Embryonic facial prominence (tissue), 1 donor: ENCODE measurements around the gene TAOK1.
"Not testable (repeated sequence)": the region's sequence is repeated elsewhere in the genome, so short reads cannot be mapped to it uniquely, and the experiment has no call there.

Source experiments
- DNase-seq: peaks from one replicate; pipeline ENCODE4 v3.0.0-alpha.2; 2016; ENCODE audit errors: extremely low spot score

TAOK1 gene

DNA sequence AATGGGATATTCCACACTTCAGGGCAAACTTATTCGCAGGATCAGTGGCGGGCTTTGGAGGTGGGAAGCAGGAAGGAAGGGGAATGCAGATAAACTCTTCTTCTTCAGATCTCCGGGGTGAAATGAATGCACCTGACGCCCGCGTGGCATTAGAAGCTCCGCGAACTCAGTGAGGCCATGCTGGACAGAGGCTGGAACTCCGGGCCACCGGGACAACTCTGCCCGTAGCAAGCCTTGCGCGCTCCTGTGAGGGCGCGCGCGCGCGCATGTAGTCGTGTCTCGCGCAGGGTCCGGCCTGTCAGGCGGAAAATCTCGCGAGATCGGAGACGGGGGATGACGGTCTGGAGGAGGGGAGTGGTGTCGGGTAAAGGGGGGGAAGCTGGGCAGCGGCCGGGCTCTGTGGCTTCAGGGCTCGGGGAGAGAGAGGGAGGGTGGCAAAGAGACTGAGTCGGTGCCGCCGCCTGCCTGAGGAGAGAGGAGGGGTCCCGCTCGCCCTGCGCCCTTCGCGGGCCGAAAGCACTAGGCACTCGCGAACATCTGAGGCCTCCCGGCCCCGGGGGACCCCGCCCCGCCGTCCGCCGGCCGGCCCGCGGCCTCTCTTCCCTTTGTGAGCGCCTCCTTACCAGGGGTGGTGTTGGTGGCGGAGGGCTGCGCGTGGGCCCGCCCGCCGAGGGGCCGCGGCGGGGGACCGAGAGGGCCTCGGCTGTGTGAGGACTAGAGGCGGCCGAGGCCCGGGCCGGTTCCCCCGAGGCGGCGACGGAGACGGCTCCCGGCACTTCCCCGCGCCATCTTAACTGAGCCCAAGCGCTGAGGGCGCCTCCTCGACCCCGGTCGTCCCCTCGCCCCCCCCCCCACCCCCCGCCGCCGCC, at the start of gene TAOK1:
Gene TAOK1 (plus strand): TSS at position 382 of the 869 bp plus-strand sequence. CDS start 61,186 bp downstream, outside the sequence.
- peak; percentile 96 for DNase-seq

DNA sequence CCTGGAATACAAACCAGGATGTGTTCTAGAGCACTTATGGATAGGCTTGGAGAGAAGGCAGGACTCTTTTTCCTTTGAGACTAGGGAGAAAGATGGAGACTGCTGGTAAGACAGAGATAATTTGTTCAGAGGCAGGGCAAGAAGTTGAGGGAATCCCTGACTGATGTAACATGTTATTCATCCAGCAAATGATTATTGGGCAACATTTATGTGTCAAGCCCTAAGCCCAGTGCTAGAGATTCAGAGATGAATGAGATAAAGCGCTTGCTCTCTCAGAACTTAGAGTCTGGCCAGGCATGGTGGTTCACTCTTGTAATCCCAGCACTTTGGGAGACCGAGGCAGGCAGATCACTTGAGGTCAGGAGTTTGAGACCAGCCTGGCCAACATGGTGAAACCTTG, 48.4 kb upstream of the TAOK1 start:
- no peak for DNase-seq

DNA sequence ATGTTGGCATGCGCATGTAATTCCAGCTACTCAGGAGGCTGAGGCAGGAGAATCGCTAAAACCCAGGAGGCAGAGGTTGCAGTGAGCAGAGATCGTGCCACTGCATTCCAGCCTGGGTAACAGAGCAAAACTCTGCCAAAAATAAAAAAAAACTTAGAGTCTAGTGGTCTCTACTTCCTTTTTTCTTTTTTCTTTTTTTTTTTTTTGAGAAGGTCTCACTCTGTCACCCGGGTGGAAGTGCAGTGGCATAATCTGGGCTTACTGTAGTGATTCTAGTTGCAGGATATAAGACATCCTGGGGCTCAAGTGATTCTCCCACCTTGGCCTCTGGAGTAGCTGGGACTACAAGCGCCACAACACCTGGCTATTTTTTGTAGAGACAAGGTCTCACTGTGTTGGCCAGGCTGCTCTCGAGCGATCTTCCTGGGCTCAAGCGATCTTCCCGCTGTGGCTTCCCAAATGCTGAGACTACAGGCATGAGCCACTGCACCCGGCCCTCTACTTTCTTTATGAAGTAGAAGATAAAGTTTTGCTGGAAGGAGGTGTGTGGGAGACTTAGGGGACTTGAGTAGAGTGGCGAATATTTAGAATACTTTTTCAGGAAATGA, 47.9 kb upstream of the TAOK1 start:
- no peak for DNase-seq

DNA sequence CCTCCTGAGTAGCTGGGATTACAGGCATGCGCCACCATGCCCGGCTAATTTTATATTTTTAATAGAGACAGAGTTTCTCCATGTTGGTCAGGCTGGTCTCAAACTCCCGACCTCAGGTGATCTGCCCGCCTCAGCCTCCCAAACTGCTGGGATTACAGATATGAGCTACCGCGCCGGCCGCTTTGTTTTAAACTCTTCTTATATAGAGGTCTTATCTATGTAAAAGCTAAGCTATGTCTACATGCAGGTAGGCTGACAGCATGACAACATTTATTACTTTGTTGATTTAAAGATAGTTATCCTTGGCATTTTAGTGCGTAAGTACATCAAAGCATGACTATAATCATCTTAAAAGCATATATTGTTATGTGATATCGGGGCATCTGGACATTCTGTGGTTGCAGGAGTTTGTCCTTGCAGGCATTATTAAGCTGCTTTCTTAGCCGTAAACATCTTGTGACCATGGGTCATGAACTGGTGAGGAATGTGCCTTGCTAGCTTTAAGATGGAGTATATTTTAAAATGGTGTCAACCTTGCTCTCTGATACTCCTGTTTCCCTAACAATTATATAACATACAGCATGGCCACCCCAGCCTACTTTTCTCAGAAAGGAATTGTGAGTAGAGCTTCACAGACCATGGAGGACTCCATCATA, 45.8 kb upstream of the TAOK1 start:
- DNase-seq, result no peak

DNA sequence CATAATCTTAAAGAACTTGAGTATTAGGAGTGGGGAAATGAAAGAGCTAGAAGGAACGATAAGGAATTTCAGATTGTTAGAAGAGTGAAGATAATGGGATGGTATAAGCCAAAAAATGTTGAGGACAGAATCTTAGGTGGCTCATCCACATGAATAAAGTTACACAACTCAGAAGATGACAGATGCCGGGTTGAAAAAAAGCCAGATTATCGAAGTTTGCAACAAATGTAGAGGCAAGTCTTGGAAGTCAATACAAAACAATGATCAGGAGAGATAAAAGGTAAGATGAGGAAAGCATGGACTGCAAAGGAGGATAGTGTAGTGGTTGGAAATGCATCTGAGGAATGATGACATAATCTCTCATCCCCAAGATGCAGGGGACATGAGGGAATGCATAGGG, 45.1 kb upstream of the TAOK1 start:
- DNase-seq, result no peak

DNA sequence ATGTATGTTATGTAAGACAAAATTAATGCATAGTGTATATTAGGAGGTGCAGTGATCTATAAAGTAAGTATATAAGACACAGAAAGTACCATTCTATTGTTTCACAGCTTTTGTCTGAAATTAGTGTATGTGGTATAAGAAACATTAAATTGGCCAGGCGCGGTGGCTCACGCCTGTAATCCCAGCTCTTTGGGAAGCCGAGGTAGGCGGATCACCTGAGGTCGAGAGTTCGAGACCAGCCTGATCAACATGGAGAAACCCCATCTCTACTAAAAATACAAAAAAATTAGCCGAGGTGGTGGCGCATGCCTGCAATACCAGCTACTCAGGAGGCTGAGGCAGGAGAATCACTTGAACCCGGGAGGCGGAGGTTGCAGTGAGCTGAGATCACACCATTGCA, 44.7 kb upstream of the TAOK1 start:
- DNase-seq, result not testable (repeated sequence)

DNA sequence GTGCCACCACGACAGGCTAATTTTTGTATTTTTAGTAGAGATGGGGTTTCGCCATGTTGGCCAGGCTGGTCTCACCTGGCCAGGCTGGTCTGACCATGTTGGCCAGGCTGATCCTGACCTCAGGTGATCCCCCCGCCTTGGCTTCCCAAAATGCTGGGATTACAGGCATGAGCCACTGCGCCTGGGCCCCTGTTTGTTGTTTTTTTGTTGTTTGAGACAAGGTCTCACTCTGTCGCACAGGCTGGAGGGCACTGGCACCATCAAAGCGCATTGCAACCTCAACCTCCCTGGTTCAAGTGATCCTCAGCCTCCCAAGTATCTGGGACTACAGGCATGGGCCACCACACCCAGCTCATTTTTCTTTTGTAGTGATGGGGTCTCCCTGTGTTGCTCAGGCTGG, 43.7 kb upstream of the TAOK1 start:
- DNase-seq, result no peak

DNA sequence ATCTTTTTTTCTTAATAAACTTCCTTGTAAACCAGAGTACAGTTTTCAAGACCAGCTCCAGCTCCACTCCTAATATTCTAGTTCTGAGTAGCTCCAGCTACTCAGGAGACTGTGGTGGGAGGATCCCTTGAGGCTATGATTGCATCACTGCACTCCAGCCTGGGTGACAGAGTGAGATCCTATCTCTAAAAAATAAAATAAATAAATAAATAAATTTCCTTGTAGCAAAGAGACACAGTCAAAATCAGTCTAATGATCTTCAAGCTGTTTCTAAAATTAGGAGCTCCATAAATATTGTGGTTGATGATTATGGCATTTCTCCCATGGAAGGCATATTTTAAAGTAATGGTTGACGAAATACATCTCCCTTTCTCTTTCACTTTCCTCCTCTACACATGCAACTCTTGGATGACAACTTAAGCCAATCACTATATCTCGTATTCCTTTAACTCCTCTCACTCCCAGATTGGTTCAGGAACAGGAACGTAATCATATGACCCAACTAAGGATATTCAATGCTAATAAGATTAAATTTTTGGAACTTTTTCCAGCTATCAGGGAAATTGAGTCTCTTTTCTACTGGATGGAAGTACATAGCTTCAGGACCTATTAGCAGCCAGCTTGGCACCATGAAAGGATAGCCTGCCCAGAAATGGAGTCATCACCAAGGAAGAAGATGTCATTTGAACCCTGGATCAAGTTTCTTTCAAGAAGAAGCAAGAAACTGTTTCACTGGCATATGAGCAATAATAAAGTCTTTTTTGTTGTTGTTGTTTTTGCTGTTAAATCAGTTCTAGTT, 42.1 kb upstream of the TAOK1 start:
- DNase-seq, result no peak

DNA sequence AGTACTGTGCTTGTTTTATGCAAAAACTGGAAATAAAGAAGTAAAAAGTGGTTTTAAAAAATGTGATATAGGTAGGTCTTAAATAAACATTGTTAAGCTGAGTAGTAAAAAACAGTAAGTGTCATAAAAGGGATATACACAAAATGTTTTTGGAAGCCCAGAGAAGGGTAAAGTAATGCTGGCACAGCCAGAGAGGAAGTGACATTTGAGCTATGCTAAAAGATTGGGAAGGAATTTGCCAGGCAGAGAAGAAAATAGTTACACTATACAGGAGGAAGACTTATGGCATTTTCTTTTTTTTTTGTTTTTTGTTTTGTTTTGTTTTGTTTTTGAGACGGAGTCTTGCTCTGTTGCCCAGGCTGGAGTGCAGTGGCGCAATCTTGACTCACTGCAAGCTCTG, 40.8 kb upstream of the TAOK1 start:
- no peak for DNase-seq

DNA sequence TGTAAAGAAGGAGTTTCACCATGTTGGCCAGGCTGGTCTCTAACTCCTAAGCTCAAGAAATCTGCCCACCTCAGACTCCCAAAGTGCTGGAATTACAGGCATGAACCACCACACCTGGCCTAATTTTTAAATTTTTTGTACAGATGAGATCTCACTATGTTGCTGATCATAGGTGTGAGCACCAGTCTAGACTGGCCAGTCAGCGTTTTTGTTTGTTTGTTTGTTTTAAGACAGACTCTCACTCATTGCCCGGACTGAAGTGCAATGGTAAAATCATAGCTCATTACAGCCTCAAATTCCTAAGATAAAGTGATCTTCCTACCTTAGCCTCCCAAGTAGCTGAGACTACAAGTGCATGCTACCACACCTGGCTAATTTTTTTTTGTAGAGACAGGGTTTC, 38.0 kb upstream of the TAOK1 start:
- DNase-seq, result no peak

DNA sequence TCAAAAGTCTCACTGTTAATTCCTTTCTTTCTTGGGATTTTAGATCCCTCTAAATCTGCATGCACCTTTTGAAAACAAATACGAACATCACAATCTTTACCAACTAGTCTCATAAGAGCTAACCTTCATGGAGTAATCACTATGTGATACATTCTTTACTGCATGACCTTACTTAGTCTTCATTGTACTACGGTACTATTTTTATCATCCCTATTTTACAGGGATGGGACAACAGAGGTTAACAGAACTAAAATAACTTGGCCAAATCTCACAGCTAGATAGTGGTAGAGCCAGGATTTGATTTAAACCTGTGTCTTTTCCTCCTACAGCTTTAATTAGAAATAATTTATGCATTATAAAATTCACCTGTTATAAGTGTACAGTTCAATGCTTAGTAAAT, 32.9 kb upstream of the TAOK1 start:
- DNase-seq, result no peak

DNA sequence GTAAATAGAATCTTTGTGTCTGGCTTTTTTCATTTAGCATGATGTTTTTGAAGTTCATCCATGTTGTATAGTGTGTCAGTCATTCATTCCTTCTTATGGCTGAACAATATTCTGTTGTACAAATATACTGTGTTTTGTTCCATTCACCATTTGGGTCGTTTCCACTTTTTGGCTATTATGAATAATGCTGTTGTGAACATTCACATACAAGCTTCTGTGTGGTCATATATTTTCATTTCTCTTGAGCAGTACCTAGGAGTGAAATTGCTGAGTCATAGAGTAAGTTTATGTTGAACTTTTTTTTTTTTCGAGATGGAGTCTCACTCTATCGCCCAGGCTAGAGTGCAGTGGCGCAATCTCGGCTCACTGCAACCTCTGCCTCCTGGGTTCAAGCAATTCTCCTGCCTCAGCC, 32.3 kb upstream of the TAOK1 start:
- DNase-seq, result no peak

DNA sequence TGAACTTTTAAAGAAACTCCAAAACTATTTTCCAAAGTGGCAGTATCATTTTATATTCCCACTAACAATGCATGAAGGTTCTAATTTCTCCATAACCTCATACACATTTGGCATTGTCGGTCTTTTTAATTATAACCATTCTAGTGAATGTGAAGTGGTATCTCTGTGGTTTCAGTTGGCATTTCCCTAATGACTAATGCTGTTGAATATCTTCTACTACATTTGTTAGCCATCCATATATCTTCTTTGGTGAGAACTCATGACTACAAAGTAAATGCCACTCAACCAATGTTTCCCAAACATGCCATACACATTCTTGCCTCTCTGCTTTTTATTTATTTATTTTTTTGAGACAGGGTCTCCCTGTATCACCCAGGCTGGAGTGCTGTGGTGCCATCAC, 31.7 kb upstream of the TAOK1 start:
- no peak for DNase-seq

DNA sequence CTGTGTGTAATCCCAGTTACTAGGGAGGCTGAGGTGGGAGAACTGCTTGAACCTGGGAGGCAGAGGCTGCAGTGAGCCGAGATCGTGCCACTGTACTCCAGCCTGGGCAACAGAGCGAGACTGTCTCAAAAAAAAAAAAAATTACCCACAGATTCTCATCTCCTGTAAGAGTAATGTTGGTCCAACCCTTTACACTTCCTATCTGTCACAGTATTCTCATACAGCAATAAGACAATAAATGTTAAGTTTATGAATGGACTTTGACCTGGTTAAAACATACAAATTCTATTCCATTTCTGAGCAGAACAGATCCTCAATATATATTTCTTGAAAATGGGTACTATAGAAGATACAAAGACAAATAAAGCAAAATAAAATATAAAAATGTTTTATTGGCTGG, 30.4 kb upstream of the TAOK1 start:
- no peak for DNase-seq

DNA sequence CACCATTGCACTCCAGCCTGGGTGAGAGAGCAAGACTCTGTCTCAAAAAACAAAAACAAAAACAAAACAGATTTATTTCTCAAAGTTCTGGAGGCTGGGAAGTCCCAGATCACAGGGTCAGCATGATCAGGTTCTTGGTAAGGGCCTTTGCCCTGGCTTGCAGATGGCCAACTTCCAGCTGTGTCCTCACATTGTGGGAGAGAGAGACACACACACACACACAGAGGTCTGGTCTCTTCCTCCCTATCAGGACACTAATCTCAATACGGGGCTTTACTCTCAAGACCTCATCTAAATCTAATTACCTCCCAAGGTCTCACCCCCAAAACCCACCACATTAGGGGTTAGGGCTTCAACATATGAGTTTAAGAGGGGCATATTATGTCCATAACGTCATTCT, 26.4 kb upstream of the TAOK1 start:
- no peak for DNase-seq

DNA sequence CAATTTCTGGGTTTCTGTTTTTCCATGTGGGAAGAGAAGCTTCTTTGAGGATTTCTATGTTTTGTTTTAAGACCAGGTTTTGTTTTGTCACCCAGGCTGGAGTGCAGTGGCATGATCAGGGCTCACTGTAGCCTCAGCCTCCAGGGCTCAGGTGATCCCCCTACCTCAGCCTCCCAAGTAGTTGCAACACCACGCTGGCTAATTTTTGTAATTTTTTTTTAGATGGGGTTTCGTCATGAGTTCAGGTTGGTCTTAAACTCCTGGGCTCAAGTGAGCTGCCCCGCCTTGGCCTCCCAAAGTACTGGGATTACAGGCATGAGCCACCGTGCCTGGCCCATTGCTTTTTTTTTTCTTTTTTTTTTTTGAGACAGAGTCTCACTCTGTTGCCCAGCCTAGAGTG, 25.5 kb upstream of the TAOK1 start:
- DNase-seq, result no peak

DNA sequence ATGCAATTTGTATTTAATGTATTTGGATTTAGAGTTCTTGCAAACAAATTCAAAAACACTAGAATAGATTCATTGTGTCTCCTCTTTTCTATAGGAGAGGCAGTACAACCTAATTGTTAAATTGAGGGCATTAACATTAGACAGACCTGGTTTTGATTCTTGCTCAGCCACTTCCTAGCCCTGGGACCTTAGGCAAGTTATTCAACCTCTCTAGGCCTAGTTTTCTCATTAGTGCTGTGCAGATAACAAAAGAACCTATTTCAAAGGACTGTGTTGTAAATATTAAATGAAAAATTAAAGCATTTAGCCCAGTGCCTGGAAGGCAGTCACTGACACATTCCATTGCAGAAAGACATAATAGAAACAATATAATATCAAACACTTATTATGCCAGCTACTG, 22.0 kb upstream of the TAOK1 start:
- no peak for DNase-seq

DNA sequence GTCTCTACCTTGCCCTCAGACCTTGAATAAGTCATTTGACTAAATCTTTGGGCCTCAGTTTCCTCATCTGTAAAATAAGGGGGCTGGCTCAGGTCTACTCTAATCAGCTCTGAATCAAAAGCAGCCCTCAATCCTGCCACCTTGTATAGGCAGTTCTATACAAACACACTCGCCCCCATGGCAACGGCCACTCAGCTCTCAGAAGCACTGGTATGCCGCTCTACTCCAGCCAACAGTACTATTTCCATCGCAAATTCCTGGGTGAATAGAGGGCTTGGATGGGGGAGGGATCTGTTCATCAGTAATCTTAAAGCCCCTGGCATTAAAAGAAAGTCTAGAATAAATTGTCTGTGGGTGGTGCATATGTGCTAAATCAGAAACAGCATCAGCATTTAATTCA, 21.2 kb upstream of the TAOK1 start:
- DNase-seq, result no peak

DNA sequence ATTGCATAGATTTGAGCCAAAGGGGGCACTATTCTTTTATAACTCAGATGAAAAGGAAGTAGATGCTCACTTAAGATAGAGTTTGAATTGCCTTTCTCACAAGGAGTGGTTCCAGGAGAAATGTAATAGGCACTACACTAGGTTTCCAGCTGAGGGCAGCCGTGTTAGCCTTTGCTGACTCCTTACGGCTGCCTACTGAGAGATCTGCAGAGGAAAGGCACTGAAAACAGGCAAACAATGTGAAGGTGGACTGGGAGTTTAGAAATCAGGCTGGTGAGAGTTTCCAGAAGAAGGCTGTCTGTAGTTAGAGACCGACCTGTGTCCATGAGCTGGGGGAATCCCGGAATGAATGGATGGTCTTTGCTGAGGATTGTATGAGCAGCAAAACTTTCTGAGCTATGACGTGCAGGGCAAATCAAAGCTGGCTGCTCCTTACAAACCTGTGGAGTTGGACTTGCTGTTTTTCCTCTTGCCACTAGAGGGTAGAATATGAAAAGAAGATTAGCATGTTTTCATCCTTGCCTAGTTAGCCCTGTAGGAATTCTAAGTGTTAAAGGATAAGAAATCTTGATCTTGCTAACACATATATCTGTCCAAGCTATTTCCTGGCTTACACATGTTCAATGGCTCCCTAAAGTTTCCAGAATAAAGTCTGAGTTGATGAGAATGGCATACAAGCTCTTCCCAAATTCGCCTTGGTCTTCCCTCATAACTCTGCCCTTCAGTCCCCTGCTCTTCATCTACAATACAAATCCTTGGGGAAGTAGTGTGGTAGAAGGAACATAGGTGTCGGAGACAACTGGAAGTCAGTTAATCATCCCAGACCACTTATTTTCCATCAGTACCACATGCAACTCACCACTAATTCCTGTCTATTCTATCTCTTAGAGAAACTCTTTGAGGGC, 20.1 kb upstream of the TAOK1 start:
- DNase-seq, result peak; percentile 72

DNA sequence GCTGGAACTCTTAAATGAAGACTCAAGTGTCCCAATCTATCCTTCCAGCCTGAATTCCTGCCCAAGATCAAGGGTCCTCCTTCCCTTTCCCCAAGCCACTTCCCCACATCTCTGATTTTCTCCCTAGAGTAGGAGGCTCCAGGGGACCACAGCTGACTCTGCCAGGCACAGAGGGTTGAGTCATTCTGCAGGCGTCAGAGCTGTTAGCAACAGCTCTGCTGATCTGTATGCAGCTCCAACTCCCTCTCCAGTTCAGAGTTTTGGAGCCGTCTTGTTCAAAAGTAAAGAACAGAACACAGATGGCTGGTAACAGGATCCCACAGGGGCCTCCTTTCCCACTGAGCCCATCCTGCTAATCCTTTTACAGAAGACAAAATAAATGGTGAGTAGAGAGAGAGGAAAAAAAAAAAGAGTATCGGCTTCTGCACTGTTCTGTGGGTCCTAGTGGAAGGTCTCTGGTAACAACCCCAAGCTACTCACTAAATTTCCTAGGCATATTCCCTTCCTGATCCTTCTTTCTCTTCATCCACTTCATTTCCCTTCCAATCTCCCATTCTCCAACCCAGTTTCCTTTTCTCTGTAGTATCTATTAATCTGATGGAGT, 13.4 kb upstream of the TAOK1 start:
- no peak for DNase-seq

DNA sequence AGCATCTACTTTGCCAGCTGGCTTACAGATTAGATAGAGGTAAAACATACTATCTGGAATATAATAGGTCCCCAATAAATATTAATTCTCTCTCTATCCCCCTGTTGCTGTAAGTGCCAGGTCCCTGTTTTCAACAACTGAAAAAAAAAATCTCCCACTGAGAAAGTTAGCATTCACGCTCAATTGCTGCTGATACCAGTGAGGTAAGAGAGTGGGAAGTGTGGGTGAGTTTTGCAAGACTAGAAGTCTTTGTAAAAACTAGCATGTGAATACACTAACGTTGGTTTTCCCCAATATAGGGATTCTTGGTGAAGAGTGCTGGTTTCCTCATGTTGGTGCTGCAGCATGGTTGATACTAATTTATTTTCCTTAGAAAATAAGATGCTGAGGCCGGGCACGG, 11.7 kb upstream of the TAOK1 start:
- DNase-seq, result no peak
